ENCODE measurements around the gene FRRS1. TPM values are rescaled to one million over a fixed set of nuclear protein-coding genes. Genes with fewer than 3 reads are reported as not detected.

The FRRS1 gene
- polyA plus RNA-seq, 3 donors from 2014 or later = 0.10 TPM; not detected in 2

GRCh38 chr1:99674115-99675064, 92.0 kb downstream of the FRRS1 start:
- Mint-ChIP-seq H3K27me3 (ENCODE audit: low read depth in 3 of 3) (peaks cover 0 to 7% (median 0%) of the 10 kb centered on the region in 3 donors), H3K36me3 (no peaks in the 10 kb centered on the region), H3K27ac (no peak overlapping the region), H3K4me1 (no peaks in the 10 kb centered on the region), H3K9me3 (no peaks in the 10 kb centered on the region), H3K4me3 (no peak overlapping the region)
- no peak for DNase-seq

DNA sequence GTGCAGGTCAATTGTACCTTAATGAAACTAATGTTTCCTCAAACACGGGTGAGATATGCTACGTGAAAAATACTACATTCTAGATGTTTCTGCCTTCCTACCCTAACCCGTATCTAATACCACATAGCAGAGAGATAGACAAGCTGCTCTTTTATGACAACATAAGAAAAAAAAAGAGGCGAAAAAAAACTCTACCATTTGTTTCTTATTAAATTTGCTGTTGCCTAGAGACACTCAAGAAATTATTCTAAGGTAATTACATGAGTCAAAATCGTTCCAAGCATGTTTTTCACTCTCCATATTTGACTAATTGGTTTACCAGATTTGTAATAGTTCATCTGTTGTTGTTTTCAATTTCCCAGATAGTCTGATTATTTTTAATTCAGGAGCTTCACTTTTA, 93.1 kb downstream of the FRRS1 start:
- no peaks in the 10 kb centered on the region for H3K9me3 Mint-ChIP-seq
- no peaks in the 10 kb centered on the region for H3K4me1 Mint-ChIP-seq

DNA sequence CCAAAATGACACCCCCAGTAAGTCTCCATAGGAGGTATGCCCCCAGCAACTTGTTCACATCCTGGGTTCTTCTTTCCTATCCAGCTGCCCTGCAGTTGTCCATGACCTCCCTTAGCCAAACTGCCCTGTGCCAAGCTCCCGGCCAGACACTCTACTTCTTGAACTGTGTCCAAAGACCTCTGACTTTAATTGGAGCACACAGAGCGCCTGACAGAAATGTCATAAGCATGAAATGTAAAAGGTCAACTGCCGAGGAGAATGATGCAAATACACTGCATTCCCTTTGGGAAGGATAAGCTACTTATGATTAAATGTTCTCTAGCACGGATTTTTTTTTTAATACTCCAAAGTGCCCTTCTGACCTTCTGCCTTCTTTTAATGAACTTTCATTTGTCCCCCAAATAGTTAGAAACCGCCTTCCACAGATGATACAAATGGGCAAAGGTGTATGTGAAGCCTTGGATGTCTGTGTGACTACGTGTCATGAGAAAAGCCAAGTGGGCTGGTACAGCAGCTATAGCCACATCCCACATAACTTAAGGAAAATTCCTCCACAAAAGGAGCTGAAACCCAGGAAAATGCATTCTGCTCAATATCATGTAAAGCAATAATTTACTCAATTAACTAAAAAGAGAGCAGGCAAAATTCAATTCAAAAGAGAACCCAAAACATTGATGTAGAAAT, 93.8 kb downstream of the FRRS1 start:
- Mint-ChIP-seq H3K27ac (no peak overlapping the region), H3K4me1 (no peaks in the 10 kb centered on the region), H3K4me3 (no peak overlapping the region), H3K27me3 (ENCODE audit: low read depth in 3 of 3) (peaks cover 0 to 12% (median 2%) of the 10 kb centered on the region in 3 donors), H3K36me3 (no peaks in the 10 kb centered on the region), H3K9me3 (no peaks in the 10 kb centered on the region)
- no peak for DNase-seq

More for the DNA sequence above, 93.1 kb downstream of the FRRS1 start:
- H3K27me3 Mint-ChIP-seq (ENCODE audit: low read depth in 3 of 3) = peaks cover 0 to 10% (median 2%) of the 10 kb centered on the region in 3 donors
- H3K27ac Mint-ChIP-seq = no peak overlapping the region
- DNase-seq = no peak
- no peak overlapping the region for H3K4me3 Mint-ChIP-seq
- no peaks in the 10 kb centered on the region for H3K36me3 Mint-ChIP-seq

GRCh38 chr1:99672038-99672437, 94.4 kb downstream of the FRRS1 start:
- Mint-ChIP-seq H3K4me1 (no peaks in the 10 kb centered on the region), H3K4me3 (no peak overlapping the region), H3K9me3 (no peaks in the 10 kb centered on the region), H3K36me3 (no peaks in the 10 kb centered on the region), H3K27ac (no peak overlapping the region), H3K27me3 (ENCODE audit: low read depth in 3 of 3) (peaks cover 0 to 15% (median 2%) of the 10 kb centered on the region in 3 donors)
- DNase-seq = no peak

DNA sequence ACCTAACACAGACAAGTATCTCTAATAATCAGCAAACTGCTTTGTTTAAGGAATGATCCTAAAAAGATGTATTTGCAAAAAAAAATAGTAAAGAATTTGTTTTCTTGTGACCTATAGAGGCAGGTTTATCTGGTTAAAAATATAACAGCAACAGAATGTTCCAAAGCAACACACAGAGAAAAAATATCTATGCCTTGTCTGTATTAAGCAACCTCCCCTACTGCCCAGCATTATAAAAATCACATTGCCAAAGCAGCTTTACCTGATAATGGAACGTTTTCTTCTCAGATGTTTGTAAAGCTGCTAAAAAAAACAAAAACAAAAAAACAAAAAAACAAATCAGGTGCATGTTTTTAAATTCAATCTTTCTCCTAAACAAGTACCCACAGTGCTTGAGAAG, 95.9 kb downstream of the FRRS1 start:
- Mint-ChIP-seq H3K27me3 (ENCODE audit: low read depth in 3 of 3) (peaks cover 0 to 15% (median 2%) of the 10 kb centered on the region in 3 donors), H3K4me1 (no peaks in the 10 kb centered on the region), H3K36me3 (no peaks in the 10 kb centered on the region), H3K4me3 (no peak overlapping the region), H3K27ac (no peak overlapping the region), H3K9me3 (no peaks in the 10 kb centered on the region)
- no peak for DNase-seq

DNA sequence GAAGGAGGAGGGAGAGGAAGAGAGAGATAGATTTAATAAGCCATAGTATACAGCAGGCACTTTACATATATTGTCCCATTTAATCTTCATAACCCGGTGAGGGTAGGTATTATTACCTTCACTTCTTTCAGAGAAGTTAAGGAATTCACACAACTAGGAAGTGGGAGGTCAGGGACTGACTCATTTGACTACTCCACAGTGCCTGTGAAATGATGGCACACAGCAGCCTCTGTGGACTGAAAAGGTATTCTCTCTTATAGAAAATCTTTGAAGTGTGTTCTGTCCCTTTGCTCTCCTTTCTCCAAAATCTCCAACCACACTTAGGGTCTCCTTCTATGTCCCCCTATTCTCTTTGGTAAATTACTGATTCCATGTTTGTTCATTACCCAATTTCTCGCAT, 96.6 kb downstream of the FRRS1 start:
- DNase-seq = no peak
- peaks cover 0 to 15% (median 2%) of the 10 kb centered on the region in 3 donors for H3K27me3 Mint-ChIP-seq (ENCODE audit: low read depth in 3 of 3)
- no peaks in the 10 kb centered on the region for H3K36me3 Mint-ChIP-seq
- H3K27ac Mint-ChIP-seq = no peak overlapping the region
- no peak overlapping the region for H3K4me3 Mint-ChIP-seq
- no peaks in the 10 kb centered on the region for H3K4me1 Mint-ChIP-seq
- H3K9me3 Mint-ChIP-seq = no peaks in the 10 kb centered on the region

GRCh38 chr1:99669376-99669775, 97.1 kb downstream of the FRRS1 start:
- no peaks in the 10 kb centered on the region for H3K9me3 Mint-ChIP-seq
- no peaks in the 10 kb centered on the region for H3K4me1 Mint-ChIP-seq
- no peak for DNase-seq
- peaks cover 0 to 18% (median 2%) of the 10 kb centered on the region in 3 donors for H3K27me3 Mint-ChIP-seq (ENCODE audit: low read depth in 3 of 3)
- H3K4me3 Mint-ChIP-seq = no peak overlapping the region
- H3K27ac Mint-ChIP-seq = no peak overlapping the region
- H3K36me3 Mint-ChIP-seq = no peaks in the 10 kb centered on the region

DNA sequence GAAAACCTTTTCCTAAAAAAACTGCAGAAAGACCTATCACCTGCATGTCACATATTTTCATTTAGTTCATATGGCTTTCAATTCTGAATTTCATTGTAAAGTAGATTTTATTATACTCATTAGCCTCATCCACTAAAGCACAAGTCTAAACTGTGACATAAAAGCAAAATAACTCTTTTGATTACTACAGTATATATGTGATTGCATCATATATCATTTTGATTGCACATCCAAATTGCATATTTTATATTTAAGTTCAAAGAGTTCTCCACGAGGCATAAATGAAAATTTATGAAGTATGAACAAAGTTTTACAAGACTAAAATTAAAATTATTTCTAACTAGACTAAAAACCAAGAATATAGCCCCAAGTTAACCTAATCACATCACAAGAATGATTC, 101.2 kb downstream of the FRRS1 start:
- Mint-ChIP-seq H3K27me3 (ENCODE audit: low read depth in 3 of 3) (peaks cover 0 to 13% (median 2%) of the 10 kb centered on the region in 3 donors), H3K4me3 (no peak overlapping the region), H3K4me1 (no peaks in the 10 kb centered on the region), H3K9me3 (no peaks in the 10 kb centered on the region), H3K36me3 (no peaks in the 10 kb centered on the region), H3K27ac (no peak overlapping the region)
- DNase-seq = no peak

GRCh38 chr1:99663501-99663900, 102.9 kb downstream of the FRRS1 start:
- Mint-ChIP-seq H3K27me3 (ENCODE audit: low read depth in 3 of 3) (peaks cover 0 to 12% (median 1%) of the 10 kb centered on the region in 3 donors), H3K4me3 (no peak overlapping the region), H3K4me1 (no peaks in the 10 kb centered on the region), H3K36me3 (no peaks in the 10 kb centered on the region), H3K27ac (no peak overlapping the region), H3K9me3 (no peaks in the 10 kb centered on the region)
- no peak for DNase-seq

DNA sequence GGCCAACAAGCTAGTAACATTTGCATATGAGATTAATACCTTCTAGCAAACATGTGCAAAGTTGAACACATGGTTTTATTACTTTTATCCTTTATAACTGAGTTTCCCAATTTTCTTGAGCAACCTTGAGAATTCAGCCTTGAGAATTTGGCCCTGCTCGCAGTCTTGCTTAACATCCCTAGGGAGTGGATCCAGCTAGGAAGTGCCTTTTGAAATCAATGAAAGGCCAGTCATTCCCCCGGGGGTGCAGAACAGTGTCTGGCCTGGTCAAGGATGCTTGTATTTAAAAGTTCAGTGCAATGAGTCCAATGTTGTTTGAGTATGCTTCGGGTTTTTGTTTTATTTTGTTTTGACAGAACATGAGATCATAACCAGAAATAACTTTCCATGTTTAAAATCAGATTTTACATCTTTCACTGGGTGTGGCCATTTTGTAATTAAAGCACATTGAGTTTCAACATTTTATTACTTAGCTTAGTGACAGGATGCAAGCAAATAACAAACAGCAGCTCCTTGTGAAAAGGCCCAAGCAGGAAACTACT, 103.8 kb downstream of the FRRS1 start:
- Mint-ChIP-seq H3K36me3 (no peaks in the 10 kb centered on the region), H3K27me3 (ENCODE audit: low read depth in 3 of 3) (peaks cover 0 to 8% (median 0%) of the 10 kb centered on the region in 3 donors), H3K4me3 (no peak overlapping the region), H3K4me1 (no peaks in the 10 kb centered on the region), H3K27ac (no peak overlapping the region), H3K9me3 (no peaks in the 10 kb centered on the region)
- no peak for DNase-seq

- H3K27ac Mint-ChIP-seq = no peak overlapping the region
- H3K27me3 Mint-ChIP-seq (ENCODE audit: low read depth in 3 of 3) = peaks cover 0 to 5% (median 0%) of the 10 kb centered on the region in 3 donors
- H3K4me3 Mint-ChIP-seq = no peak overlapping the region
- no peaks in the 10 kb centered on the region for H3K36me3 Mint-ChIP-seq
- H3K9me3 Mint-ChIP-seq = no peaks in the 10 kb centered on the region
- H3K4me1 Mint-ChIP-seq = no peaks in the 10 kb centered on the region
- no peak for DNase-seq
Observed at GRCh38 chr1:99661780-99662179, 104.7 kb downstream of the FRRS1 start.

- H3K27ac Mint-ChIP-seq = no peak overlapping the region
- no peaks in the 10 kb centered on the region for H3K4me1 Mint-ChIP-seq
- no peaks in the 10 kb centered on the region for H3K36me3 Mint-ChIP-seq
- H3K4me3 Mint-ChIP-seq = no peak overlapping the region
- H3K9me3 Mint-ChIP-seq = no peaks in the 10 kb centered on the region
- DNase-seq = no peak
- H3K27me3 Mint-ChIP-seq (ENCODE audit: low read depth in 3 of 3) = peaks cover 0 to 5% (median 0%) of the 10 kb centered on the region in 3 donors
Observed at GRCh38 chr1:99660496-99660895, 105.9 kb downstream of the FRRS1 start.

DNA sequence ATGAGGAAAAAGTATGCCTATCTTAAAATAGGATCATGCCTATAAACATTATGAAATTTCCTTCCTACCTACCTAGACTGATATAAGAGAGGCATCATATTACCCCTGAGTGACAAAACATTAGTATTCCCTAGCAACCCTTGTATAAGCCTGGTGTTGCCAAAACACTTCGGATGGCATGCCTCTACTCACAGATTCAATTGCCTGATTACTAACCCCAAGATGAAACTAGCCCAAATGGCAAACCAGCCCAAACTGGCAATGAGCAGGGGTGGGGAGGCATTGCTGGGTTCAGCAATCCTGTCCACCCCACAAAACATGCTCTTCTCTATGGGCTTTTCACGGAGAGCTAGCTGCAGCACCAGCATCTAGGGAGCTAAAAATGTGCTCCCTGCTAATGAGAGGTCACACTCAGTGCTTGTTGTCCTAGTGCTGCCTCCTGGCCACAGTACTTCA, 106.7 kb downstream of the FRRS1 start:
- H3K27ac Mint-ChIP-seq = no peak overlapping the region
- no peaks in the 10 kb centered on the region for H3K36me3 Mint-ChIP-seq
- DNase-seq = no peak

More for the DNA sequence above, 106.7 kb downstream of the FRRS1 start:
- H3K27me3 Mint-ChIP-seq (ENCODE audit: low read depth in 3 of 3) = peaks cover 0 to 4% (median 0%) of the 10 kb centered on the region in 3 donors
- no peaks in the 10 kb centered on the region for H3K4me1 Mint-ChIP-seq
- no peaks in the 10 kb centered on the region for H3K9me3 Mint-ChIP-seq
- no peak overlapping the region for H3K4me3 Mint-ChIP-seq
